PC-9 (cell line): ENCODE measurements around the gene TMEM108.
"Not testable (repeated sequence)": the region's sequence is repeated elsewhere in the genome, so short reads cannot be mapped to it uniquely, and the experiment has no call there.

Source experiments
- EZH2 ChIP-seq: fragments of 200-600 bp; sonication (generic); IDR thresholded peaks from 2 replicates; pipeline ENCODE4 v1.8.0; 2017; ENCODE audit warnings: antibody characterized with exemption, low read depth
- TF ChIP-seq, protein P1 (sequence below): fragments of 200-600 bp; sonication (generic); conservative IDR thresholded peaks from 2 replicates; pipeline ENCODE4 v1.6.1; 2017; ENCODE audit warnings: mixed run types, antibody characterized with exemption, mild to moderate bottlenecking, moderate library complexity

DNA sequence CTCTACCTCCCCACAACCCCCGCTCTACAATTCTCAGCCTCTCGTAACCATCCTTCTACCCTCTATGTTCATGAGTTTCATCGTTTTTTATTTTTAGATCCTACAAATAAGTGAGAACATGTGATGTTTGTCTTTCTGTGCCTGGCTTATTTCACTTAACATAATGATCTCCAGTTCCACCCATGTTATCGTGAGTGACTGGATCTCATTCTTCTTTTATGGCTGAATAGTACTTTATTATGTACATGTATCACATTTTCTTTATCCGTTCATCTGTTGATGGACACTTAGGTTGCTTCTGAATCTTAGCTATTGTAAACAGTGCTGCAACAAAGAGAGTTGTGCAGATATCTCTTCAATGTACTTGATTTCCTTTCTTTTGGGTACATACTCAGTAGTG, 22.6 kb upstream of the TMEM108 start:
- not testable (repeated sequence) for TF ChIP-seq EZH2
- TF ChIP-seq, protein P1, sequence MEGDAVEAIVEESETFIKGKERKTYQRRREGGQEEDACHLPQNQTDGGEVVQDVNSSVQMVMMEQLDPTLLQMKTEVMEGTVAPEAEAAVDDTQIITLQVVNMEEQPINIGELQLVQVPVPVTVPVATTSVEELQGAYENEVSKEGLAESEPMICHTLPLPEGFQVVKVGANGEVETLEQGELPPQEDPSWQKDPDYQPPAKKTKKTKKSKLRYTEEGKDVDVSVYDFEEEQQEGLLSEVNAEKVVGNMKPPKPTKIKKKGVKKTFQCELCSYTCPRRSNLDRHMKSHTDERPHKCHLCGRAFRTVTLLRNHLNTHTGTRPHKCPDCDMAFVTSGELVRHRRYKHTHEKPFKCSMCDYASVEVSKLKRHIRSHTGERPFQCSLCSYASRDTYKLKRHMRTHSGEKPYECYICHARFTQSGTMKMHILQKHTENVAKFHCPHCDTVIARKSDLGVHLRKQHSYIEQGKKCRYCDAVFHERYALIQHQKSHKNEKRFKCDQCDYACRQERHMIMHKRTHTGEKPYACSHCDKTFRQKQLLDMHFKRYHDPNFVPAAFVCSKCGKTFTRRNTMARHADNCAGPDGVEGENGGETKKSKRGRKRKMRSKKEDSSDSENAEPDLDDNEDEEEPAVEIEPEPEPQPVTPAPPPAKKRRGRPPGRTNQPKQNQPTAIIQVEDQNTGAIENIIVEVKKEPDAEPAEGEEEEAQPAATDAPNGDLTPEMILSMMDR: not testable (repeated sequence)
